Activated CD4-positive, CD25-positive, alpha-beta regulatory T cell treated with anti-CD3 and anti-CD28 coated beads, Interleukin-2, amount 50 U/mL, for 24 hours (primary cell): Measurements from ENCODE around the gene ACOXL.
A peak's percentile ranks its signal among the peaks of the same experiment; 100 is the strongest.

Experiments
- ATAC-seq, 2 donors: fragments of 150-1000 bp; cut with Tn5 transposase; one replicate each; pipeline ENCODE4 v1.10.0; 2021; ENCODE audit warnings: mild to moderate bottlenecking in 1 of 2, moderate library complexity in 1 of 2

The ACOXL gene

DNA sequence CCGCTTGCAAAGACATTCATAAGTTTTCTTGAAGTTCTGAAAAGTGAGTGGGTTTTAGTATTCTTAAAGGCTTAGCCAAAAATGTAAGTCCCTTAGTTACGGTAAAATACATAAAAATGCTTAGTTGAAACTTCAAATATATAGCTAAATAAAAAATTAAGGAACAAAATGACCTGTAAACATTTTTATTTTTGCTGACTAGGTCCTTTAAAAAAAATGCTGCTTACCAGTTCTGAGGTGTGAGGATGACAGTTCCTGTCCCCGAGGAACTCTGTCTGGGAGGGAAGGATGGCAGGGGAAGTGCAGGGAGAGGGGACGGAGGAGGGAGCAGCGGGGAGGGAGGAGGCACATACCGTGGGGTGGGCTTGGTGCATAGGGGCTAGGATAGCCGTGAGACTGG is 285.5 kb downstream of the ACOXL start:
- ATAC-seq: no peak

DNA sequence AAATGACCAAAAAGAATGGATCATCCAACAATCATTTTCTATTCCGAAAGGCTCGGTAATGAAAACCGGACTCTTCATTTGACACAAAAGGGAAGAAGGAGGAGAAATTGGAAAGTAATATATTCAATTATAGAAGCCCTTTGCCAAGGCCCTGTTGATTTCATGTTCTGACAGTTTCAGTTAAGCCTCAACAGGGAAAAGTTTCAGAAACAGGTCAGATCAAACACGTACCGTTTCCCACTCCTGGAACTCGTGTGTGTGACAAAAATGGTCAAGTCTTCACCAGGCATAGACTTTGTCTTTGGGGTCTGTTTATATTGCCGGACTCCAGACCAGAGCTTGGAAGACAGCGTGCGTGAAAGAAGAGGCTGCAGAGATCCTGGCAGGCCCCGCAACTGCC is 287.0 kb downstream of the ACOXL start:
- ATAC-seq: no peak

DNA sequence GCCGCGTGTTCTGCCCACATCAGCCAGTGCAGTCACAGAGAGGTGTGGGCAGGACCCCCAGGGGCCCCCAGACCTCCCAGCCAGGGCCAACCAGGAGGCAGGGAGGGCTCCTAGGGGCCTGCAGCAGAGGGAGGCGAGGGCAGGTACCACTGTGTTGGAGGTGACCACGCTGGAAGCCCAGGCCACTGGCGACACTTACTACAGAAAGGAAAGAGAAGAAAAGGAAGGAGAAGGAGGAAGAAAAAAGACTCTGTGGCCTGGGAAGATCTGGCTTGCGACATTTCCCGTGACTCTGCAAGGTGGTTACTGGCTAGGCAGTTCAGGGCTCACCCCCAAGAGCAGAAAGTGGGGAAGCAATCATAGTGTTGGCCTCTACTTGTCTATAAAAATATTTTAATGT is 290.3 kb downstream of the ACOXL start:
- no peak for ATAC-seq

DNA sequence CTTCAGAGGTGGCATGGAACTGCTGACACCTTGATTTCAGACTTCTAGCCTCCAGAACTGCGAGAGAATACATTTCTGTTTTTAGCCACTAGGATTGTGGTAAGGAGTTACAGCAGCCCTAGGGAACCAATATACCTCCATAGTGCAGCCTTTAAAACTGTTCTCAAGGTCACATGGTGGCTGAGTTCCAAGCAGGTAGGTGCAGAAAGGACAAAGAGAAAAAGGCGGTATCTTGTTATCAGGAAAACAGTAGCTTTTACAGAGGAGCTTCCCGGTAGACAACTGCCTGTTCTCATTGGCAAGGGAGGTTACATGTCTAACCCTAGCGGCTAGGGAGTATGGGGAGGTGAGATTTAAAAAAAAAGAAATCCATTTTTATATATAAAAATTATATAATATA is 292.1 kb downstream of the ACOXL start:
- ATAC-seq: no peak

DNA sequence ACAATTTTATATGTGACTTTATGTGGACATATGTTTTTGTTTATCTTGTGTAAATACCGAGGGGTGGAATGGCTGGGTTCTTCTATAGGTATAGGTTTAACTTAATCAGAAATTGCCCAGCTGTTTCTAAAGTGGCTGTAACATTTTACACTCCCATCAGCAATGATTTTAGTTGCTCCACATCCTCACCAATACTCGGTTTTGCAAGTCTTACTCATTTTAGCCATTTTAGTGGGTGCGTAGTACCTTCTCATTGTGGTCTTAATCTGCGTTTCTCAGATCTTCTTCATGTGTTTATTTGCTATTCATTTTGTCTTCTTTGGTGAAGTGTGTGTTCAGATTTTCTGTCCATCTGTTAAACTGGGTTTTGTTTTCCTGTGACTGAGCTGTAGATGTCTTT is 292.9 kb downstream of the ACOXL start:
- no peak for ATAC-seq

DNA sequence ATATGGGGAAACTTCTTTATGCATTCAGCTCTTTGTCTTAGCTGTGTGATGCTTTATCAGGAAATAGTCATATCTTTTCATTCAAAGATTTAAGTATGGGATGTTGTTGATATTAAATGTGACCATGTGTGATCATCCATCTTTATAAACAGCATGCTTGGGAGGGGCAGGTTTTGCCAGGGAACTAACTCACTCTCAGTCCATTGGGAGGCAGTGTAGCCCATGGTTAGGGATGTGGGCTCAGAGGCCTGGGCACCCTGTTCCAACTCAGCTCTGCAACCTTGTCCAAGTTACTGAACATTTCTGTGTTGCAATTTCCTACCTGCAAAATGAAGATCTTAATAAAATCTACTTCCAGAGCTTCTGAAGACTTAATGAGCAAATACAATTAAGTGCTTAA is 296.3 kb downstream of the ACOXL start:
- no peak for ATAC-seq

DNA sequence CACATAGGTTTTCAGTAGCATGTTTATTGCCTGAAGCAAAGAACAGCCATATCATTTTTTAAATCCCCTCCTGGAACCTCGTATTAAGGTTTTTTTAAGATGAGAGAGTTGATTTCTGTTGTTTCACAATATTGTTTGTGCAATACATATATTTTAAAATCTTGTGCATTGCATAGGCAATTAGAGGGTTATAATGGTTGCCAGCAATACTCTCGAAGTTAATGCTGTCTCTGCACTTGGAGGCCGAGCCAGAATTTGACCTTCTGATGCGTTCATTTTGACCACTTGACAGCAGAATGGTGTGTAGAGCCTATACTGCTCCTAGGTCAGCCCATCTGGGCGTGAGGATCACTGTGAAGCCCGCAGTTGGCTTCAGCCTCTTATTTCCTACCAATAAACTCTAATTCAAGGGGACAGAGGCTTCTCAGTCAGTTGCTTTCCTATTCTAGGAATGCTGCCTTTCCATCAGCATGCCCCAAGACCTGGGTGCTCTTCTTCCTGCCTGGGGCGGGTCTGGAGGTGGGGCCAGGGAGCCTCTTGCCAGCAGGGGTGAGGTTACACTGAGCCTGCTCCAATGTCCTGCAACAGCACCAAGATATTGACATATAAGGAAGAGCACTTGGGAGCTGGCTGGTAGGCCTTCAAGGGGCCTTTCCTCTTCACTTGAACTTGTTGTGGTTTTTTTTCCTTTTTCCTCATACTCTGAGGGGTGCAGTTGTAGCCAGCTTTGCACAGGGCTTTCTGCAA is 297.0 kb downstream of the ACOXL start:
- ATAC-seq: no peak

DNA sequence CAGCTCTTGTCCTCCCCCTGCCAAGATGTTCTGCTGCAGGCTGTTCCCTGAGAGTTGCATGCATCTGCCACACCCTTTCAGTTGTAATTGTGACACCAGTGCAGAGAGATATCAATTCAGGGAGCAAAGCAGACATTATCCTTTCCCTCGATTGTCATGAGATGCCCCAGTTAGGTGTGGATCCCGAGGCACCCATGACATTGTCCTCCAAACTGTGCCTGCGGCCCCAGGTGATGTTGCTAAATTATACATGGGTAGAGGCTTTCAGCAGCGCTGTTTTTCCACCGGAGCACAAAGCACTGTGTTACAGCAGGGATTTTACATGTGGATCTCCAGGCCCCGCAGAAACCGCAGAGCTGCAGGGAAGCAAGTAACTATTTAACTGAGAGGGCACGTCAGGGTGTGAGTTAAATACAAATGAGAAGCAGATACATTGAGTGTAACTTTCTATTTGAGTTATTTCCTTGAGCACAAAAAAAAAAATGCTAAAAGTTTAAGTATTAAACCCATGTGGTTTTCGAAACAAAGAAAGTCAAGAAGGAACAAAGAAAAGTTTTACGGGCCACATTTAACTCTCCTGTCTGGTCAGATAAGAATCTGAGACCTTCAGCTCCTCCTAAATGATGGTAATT is 298.0 kb downstream of the ACOXL start:
- ATAC-seq: peak in 1 of 2 donors; percentile 6

DNA sequence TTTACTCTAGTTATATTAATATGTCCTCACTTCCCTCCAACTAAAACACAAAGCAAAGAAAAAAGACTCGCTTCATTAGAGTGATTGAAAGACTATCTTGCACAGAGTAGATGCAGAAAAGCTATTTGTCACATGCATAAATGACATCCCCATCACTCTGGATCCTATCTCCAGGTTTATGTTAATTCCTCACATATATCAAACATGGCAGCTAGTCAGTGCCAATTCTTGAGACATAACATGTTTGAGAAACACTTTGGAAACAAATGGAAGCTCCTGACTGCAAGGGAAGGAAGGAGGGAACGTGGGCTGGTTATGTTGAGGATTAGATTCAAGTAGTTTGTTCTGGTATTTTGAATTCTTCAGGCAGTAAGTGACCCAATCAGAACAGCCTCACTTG is 298.6 kb downstream of the ACOXL start:
- no peak for ATAC-seq

DNA sequence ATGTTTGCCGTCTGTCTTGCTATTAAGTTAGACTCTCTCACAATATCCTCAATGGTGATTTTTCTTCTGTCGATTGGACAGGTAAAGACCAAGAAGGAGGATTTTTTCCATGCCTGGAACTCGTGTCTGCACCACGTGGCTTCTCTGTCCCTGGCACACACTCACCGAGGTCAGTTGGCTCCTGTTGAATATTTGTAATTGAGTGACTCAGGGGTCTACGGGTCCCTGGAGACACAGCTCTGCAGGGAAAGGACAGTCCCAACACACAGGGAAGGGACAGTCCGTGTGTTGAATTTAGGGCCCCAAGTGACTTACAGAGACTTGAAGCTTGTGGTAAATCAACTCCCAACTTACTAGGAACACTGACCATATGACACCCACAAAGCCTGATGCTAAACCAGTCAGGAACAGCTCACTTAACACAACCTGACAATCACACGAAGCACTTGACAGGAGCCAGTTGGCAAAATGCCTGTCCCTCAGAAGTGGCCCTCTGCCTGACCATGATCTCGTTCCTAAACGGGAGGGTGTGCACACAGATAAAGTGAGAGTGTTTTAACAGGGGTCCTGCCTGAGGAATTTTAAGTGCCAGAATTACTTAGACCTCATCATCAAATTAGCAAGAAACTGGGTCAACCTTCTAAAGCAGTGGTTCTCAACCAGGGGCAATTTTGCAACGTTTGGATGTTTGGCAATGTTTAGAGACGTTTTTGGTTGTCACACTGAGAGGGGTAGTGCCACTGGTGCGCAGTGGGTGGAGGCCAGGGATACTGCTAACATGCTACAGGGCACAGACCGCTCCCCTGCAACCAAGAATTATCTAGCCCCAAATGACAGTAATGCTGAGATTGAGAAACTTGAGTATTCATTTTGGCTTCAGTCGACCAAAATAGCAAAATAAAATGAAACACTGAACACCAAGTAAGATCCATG is 299.4 kb downstream of the ACOXL start:
- ATAC-seq: no peak

DNA sequence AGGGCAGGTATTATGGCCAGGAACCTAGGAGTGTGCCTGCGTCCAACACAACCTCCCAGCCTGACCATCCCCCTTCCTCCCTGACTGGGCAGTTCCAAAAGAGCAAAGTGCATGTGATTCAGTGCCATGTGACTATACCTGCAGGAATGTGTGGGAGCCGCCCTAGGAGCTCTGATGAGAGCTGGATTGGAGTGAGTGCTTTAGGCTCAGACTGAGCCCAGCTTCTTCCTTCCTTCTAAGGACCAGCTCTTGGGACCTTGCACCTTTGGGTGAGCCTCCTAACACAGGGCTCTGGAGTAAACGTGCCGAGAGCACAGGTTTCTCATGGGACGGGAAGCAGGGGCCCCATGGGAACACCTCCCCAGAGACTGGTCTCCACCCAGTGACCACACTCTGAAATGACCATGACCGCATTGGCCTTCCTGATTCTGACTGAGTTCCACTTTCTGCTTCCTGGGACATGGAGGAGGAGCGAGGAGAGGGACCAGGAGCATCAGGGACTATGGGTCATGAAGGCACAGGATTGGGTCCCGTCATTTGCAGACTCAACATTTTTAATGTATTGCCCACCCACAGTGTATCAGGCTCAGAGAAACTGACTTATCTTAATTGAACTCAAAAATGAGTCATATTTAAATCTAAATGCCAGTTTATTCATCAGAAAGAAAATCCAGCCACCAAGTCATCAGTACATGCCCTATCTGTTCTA is 300.5 kb downstream of the ACOXL start:
- ATAC-seq: peak; percentile 35 to 54

DNA sequence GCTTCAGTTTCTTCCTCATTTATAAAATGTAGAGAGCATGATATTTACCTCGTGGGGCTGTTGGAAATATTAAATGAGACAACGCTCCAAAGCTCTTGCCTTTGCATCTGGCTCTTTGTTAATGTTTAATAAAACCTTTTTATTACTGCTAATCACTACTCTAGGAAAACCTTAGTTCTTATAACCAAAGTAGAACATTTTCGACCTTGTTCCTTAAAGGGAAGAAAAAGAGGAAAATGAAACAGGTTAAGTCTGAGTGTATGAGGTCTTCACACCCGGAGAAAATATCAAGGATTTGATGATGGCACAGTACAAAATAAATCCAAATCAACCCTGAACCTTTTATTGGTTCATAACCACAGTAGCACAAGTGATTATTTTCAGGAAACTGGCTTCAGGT is 301.8 kb downstream of the ACOXL start:
- ATAC-seq: no peak

DNA sequence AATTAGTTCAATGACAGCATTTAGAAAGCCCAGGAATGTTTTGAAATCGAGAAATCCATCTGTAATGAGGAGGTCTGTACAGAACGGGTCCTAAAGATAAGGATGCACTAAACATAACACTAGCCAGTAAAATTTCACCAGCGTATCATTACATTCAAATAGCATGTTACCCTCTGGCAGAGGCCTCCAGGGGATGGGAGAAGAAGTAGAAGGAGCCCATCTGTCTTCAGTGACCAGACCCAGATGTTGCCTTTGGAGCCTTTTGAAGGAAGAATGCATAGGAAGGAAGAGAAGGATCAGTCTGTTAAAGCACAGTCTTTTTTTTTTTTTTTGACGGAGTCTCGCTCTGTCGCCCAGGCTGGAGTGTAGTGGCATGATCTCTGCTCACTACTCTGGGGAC is 302.2 kb downstream of the ACOXL start:
- ATAC-seq: no peak

DNA sequence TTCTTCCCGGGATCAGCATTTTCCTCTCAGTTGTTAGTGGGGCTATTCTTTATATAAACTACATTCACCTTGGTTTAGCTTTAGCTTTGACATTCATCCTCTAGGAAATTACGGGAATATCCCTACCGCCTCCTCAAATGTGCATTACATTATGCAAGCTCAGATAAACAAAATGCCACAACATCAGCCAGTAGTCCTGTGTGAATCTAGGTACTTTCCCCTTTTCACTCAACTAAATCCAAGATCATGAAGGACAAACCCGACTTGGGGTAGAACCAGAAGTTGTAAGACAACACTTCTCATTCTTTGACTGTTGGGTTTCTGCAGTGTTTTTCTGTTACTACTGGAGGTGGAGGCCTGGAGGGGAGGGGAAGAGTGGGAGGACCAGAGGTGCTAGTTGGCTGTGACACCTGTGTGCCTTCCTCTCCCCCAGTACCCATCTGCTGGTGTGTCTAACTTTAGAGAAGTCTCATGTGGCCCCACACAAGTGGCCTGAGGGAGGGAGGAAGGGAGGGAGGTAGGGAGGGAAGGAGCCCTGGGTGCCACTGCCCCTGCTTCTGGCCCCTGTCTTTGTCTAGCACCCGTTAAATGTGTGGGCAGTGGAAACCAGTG is 303.6 kb downstream of the ACOXL start:
- ATAC-seq: no peak

DNA sequence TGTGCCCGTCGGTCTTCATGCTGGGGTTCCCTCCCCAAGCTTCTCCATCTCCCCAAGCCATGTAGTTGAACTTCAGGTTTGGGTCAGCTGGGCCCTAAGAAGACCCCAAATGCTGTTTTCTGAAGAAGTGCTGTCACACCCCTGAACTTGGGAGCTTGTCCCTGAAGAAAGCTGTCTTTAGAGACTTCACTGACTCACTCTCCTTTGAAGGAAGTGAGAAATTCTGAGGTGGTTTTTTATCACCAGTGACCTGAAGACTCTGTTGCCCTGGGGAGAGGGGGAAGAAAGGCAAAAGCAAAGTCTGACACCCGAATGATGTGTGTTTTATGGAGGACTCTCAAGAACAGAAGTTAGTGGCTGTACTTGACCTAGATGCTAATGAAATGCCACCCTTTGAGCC is 304.8 kb downstream of the ACOXL start:
- no peak for ATAC-seq

DNA sequence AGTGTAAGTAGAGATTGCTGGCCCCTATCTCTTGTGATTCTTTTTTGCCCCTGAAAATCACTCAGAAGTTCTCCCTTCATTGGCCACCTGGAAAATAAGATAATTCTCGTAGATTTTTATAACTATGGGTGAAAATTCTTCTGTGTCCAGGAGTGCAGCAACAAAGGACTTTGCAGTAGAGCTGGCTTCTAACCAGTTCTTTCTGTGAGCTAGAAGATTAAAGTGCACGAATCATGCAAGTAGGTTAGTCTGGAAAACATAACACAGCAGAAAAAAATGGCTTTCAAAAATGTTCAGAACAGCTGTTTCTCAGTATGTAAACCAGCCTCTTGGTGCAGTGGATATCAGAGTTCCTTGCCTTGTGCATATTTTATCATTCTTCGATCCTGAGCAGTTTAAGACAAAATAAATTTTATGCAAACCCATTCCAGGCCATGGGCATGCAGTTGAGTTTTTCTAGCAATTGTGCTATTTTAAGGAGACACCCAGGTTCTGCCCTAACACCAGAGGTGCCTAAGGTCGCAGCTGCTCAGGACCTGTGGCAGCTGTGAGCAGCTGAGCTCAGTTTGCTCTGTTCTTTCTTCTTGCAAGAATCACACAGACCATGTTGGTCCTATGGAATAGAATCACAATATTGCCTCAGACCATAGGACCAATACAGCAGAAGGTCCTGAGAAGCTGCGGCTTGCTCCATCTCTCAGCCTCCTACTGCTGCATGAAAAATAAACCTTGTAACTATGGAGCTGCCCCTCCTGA is 307.4 kb downstream of the ACOXL start:
- no peak for ATAC-seq

DNA sequence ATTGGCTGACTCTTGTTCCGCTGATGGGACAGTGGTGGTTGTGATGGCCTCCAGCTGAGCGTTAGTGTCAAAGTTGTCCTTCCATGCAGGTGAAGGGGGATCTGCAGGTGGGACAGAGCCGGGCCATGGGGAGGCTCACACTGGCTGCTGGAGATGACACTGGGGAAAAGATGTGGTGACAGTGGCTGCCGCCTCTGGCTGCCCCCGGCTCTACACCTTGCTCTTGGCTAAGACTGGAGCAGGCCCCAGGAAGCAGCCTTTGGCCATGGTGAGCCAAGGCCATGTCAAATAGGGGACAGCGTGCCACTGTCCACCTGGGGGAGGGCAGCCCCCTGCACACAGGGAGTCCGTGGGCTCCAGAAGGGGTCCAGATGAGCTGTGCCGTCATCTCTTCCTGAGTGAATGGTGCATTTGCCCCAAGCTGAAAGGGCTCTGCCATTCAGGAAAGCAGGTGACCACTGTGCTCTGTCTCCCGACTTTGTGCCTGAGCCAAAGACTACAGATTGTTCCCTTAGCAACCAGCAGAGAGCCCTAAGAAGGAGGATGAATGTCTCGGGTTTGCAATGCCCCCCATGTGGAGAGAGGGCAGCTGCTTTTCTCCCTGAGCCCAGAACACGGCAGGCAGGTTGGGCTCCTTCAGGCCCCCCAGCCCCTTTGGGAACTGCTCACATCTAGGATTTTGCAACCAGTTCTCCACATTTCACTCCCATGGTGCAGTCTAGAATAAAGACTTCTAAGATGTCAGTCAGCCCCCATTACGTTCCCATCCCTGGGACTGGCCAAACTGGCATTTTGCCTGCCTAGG is 309.2 kb downstream of the ACOXL start:
- ATAC-seq: no peak

DNA sequence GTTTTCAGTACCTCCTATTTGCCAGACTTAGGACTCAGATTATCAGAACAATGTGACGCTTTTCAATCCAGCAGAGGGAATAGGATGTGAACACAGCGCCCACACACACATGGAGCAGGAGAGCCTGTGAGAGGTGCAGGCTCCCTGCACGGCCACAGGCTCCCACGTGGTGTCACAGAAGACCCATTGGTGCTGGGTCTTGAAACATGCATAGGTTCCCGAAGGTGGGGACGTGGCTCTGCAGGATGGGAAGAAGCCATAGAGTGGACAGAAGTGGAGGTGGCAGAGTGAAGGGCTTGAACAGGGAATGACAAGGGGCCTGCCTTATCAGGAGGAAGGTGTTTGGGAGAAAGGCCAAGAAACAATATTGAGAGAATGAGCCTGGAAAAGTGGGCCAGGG is 309.9 kb downstream of the ACOXL start:
- ATAC-seq: no peak

DNA sequence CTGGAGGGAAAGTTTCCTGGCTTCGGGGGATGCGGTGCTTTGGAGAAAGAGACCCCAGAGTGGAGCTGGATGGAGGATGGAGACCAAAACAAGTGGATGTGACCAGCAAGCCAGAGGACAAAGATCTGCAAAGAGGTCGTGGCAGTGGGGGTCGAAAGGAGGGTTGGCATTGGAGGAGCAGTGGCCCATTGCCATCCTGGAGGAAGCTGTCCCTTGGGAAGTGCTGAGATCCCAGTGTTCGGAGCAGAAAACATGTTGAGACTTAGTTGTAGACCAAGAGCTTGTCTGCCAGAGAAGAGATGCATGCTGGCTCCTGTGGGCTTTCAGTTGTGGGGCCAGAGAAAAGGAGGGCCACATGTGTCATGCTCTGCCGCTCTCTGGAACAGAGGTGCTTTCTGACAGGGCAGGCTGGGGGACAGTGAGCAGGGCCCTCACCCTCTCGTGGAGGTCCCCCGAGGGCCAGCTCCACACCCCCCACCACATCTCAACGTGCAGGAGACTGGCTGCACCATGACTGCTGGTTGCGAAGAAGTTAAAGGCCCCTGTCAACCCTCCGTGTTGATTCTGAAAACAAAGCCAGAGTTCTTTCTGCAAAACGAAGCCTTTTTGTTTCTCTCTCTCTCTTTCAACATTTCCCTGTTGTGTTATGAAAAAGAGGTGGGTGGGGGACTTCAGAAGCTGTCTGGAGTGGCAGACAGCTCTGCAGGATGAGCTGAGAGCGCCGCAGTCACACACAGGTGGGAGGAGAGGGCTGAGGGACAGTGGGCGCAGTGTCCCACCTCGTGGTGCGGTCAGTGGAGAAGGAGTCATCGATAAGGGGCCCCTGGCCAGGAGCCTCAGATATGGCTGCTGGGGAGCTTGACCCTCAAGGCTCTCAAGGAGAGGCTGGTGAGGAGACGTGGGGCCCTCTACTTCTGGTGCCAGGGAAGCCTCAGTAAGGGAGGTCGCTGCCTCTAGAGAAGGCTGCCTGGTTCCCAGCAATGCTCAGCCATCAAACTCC is 310.7 kb downstream of the ACOXL start:
- ATAC-seq: peak; percentile 76 to 86

DNA sequence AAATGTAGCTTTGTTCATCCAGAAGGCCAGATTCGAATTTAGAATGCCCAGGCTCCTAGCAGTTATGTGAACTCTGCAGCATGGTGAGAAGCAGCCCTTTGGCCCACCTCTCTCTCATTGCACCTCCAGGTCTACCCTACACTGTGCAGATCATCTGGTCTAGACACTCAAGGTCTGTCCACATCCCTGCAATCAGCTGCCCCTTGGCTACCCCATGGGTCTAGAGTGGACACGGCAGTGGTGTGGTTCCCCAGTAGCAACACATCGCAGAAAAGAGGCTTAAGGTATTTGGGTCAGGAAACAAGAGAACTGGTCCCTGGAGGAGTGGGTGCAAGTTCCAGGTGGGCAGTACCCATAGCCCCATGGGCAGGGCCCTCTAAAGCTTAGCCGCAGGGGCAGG is 311.7 kb downstream of the ACOXL start:
- no peak for ATAC-seq
